SK-N-SH treated with all-trans-retinoic acid at 6 μM for 48 hours (cell line): ENCODE results near the gene TTC28.

ENCODE experiments used
- ATAC-seq: fragments of 200-7000 bp; cut with Tn5 transposase; 3 replicates; pipeline ENCODE4 v1.9.1; 2020; ENCODE audit warnings: mild to moderate bottlenecking, moderate library complexity
- BACH2 ChIP-seq: fragments of 250-450 bp; sonication (Bioruptor Pico); IDR thresholded peaks from 2 replicates; pipeline ENCODE4 v1.9.0; 2021; ENCODE audit warnings: mild to moderate bottlenecking, borderline replicate concordance
- CSDC2 ChIP-seq: fragments of 250-450 bp; sonication (Bioruptor Pico); IDR thresholded peaks from 2 replicates; pipeline ENCODE4 v1.5.0; 2020; ENCODE audit warnings: mild to moderate bottlenecking, moderate library complexity
- GLIS3 ChIP-seq: fragments of 250-450 bp; sonication (Bioruptor Pico); IDR thresholded peaks from 2 replicates; pipeline ENCODE4 v1.5.0; 2020; ENCODE audit warnings: mild to moderate bottlenecking, moderate library complexity
- ISL1 ChIP-seq: fragments of 250-450 bp; sonication (Bioruptor Pico); IDR thresholded peaks from 2 replicates; pipeline ENCODE4 v2.1.2; 2022; ENCODE audit warnings: mild to moderate bottlenecking, moderate library complexity
- OSR1 ChIP-seq: fragments of 250-450 bp; sonication (Bioruptor Pico); IDR thresholded peaks from 2 replicates; pipeline ENCODE4 v1.8.0; 2022; ENCODE audit warnings: moderate library complexity, mild to moderate bottlenecking, inconsistent platforms
- PPARA ChIP-seq: fragments of 250-450 bp; sonication (Bioruptor Pico); IDR thresholded peaks from 2 replicates; pipeline ENCODE4 v1.5.0; 2020; ENCODE audit warnings: mild to moderate bottlenecking, borderline replicate concordance
- RARB ChIP-seq: fragments of 250-450 bp; sonication (Bioruptor Pico); IDR thresholded peaks from 2 replicates; pipeline ENCODE4 v1.8.0; 2021; ENCODE audit warnings: mild to moderate bottlenecking, moderate library complexity
- SNAI2 ChIP-seq: fragments of 250-450 bp; sonication (Bioruptor Pico); IDR thresholded peaks from 2 replicates; pipeline ENCODE4 v1.5.0; 2020; ENCODE audit warnings: mild to moderate bottlenecking, moderate library complexity
- ZC3H10 ChIP-seq: fragments of 250-450 bp; sonication (Bioruptor Pico); IDR thresholded peaks from 2 replicates; pipeline ENCODE4 v1.5.1; 2021; ENCODE audit warnings: mild to moderate bottlenecking, moderate library complexity
- ZFP3 ChIP-seq: fragments of 250-450 bp; sonication (Bioruptor Pico); IDR thresholded peaks from 2 replicates; pipeline ENCODE4 v1.5.0; 2020; ENCODE audit warnings: mild to moderate bottlenecking, moderate library complexity
- ZFP30 ChIP-seq: fragments of 450-650 bp; formaldehyde crosslinking; IDR thresholded peaks from 2 replicates; pipeline ENCODE4 v1.5.0; 2022; ENCODE audit warnings: mild to moderate bottlenecking, moderate library complexity
- ZNF565 ChIP-seq: fragments of 450-650 bp; formaldehyde crosslinking; conservative IDR thresholded peaks from 2 replicates; pipeline ENCODE4 v1.5.0; 2020; ENCODE audit warnings: low read depth, mild to moderate bottlenecking, moderate library complexity
- ZNF8 ChIP-seq: fragments of 450-650 bp; formaldehyde crosslinking; IDR thresholded peaks from 2 replicates; pipeline ENCODE4 v1.5.0; 2020; ENCODE audit warnings: mild to moderate bottlenecking, moderate library complexity
- TF ChIP-seq, protein P1 (sequence below): fragments of 250-450 bp; sonication (Bioruptor Pico); IDR thresholded peaks from 2 replicates; pipeline ENCODE4 v1.5.0; 2020; ENCODE audit warnings: mild to moderate bottlenecking, moderate library complexity
- TF ChIP-seq, protein P2 (sequence below): fragments of 250-450 bp; sonication (Bioruptor Pico); IDR thresholded peaks from 2 replicates; pipeline ENCODE4 v1.5.1; 2020; ENCODE audit warnings: low read depth, mild to moderate bottlenecking, moderate library complexity
- TF ChIP-seq, protein P3 (sequence below): fragments of 250-450 bp; sonication (Bioruptor Pico); IDR thresholded peaks from 2 replicates; pipeline ENCODE4 v1.8.0; 2020; ENCODE audit warnings: mild to moderate bottlenecking, moderate library complexity, borderline replicate concordance

The TTC28 gene

DNA sequence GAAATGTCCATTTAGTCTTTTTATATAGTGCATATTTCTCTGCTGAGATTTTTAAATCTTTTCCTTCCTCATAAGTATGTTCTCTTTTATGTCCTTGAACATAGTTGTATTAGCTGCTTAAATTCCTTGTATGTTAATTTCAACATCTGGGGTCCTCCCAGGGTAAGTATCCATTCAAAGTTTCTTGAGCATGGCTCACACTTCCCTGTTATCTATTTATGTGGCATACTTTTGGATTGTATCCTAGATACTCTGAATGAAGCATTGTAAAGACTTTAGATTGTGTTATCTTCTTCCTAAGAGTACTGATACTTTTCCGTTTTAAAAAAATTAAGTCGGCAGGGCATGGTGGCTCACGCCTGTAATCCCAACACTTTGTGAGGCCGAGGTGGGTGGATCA is 732.2 kb downstream of the TTC28 start:
- ATAC-seq: no peak
- TF ChIP-seq, protein P1, sequence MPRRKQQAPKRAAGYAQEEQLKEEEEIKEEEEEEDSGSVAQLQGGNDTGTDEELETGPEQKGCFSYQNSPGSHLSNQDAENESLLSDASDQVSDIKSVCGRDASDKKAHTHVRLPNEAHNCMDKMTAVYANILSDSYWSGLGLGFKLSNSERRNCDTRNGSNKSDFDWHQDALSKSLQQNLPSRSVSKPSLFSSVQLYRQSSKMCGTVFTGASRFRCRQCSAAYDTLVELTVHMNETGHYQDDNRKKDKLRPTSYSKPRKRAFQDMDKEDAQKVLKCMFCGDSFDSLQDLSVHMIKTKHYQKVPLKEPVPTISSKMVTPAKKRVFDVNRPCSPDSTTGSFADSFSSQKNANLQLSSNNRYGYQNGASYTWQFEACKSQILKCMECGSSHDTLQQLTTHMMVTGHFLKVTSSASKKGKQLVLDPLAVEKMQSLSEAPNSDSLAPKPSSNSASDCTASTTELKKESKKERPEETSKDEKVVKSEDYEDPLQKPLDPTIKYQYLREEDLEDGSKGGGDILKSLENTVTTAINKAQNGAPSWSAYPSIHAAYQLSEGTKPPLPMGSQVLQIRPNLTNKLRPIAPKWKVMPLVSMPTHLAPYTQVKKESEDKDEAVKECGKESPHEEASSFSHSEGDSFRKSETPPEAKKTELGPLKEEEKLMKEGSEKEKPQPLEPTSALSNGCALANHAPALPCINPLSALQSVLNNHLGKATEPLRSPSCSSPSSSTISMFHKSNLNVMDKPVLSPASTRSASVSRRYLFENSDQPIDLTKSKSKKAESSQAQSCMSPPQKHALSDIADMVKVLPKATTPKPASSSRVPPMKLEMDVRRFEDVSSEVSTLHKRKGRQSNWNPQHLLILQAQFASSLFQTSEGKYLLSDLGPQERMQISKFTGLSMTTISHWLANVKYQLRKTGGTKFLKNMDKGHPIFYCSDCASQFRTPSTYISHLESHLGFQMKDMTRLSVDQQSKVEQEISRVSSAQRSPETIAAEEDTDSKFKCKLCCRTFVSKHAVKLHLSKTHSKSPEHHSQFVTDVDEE (CRISPR knock-in tag): no peak
- TF ChIP-seq ZC3H10 (CRISPR knock-in tag): no peak
- TF ChIP-seq, protein P2, sequence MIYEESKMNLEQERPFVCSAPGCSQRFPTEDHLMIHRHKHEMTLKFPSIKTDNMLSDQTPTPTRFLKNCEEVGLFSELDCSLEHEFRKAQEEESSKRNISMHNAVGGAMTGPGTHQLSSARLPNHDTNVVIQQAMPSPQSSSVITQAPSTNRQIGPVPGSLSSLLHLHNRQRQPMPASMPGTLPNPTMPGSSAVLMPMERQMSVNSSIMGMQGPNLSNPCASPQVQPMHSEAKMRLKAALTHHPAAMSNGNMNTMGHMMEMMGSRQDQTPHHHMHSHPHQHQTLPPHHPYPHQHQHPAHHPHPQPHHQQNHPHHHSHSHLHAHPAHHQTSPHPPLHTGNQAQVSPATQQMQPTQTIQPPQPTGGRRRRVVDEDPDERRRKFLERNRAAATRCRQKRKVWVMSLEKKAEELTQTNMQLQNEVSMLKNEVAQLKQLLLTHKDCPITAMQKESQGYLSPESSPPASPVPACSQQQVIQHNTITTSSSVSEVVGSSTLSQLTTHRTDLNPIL: no peak
- TF ChIP-seq, protein P3, sequence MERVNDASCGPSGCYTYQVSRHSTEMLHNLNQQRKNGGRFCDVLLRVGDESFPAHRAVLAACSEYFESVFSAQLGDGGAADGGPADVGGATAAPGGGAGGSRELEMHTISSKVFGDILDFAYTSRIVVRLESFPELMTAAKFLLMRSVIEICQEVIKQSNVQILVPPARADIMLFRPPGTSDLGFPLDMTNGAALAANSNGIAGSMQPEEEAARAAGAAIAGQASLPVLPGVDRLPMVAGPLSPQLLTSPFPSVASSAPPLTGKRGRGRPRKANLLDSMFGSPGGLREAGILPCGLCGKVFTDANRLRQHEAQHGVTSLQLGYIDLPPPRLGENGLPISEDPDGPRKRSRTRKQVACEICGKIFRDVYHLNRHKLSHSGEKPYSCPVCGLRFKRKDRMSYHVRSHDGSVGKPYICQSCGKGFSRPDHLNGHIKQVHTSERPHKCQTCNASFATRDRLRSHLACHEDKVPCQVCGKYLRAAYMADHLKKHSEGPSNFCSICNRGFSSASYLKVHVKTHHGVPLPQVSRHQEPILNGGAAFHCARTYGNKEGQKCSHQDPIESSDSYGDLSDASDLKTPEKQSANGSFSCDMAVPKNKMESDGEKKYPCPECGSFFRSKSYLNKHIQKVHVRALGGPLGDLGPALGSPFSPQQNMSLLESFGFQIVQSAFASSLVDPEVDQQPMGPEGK: no peak

DNA sequence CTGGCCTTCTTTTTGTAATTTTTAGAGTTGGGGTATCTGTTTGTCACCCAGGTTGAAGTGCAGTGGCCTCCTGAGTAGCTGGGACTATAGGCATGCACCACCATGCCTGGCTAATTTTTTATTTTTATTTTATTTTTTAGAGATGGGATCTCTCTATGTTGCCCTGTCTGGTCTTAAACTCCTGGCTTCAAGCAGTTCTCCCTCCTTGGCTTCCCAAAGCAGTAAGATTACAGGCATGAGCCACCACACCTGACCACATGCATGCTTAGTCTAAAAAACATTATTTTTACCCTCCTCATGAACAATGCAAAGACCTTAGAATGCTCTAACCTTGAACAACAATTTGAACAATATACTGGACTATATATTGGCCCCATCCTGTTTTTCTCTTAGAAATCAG is 738.5 kb downstream of the TTC28 start:
- ATAC-seq: no peak
- TF ChIP-seq ZNF8 (CRISPR knock-in tag) (no peak), ZFP30 (CRISPR knock-in tag) (no peak), OSR1 (CRISPR knock-in tag) (no peak)
- TF ChIP-seq, protein P2: no peak

DNA sequence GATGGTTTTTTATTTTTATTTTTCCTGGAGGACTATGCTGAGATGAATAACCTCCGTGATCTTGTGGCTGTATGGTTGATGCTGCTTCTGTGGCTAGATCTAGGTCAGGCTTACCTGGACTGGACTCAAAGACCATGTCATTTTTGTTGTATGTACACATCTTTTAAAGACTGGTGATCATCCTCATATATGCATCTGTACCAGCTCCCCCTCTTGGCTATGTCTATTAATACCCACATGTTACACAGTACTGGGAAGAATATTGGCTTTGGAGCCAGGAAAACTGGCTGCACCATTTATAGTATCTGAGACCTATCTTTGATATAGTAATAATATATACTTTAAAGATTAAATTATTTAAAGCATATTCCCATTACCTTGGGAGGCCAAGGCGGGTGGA is 742.2 kb downstream of the TTC28 start:
- TF ChIP-seq, protein P2: no peak
- no peak for TF ChIP-seq OSR1 (CRISPR knock-in tag)
- TF ChIP-seq ISL1 (CRISPR knock-in tag): no peak
- no peak for TF ChIP-seq ZFP30 (CRISPR knock-in tag)
- no peak for TF ChIP-seq ZFP3 (CRISPR knock-in tag)
- TF ChIP-seq SNAI2 (CRISPR knock-in tag): no peak
- no peak for TF ChIP-seq PPARA (CRISPR knock-in tag)
- TF ChIP-seq GLIS3 (CRISPR knock-in tag): no peak
- no peak for TF ChIP-seq ZNF8 (CRISPR knock-in tag)
- TF ChIP-seq, protein P1 (CRISPR knock-in tag): no peak
- TF ChIP-seq BACH2 (CRISPR knock-in tag): no peak
- TF ChIP-seq CSDC2 (CRISPR knock-in tag): no peak
- TF ChIP-seq RARB (CRISPR knock-in tag): no peak
- TF ChIP-seq ZNF565 (CRISPR knock-in tag): no peak
- TF ChIP-seq ZC3H10 (CRISPR knock-in tag): no peak
- ATAC-seq: peak; percentile 70

DNA sequence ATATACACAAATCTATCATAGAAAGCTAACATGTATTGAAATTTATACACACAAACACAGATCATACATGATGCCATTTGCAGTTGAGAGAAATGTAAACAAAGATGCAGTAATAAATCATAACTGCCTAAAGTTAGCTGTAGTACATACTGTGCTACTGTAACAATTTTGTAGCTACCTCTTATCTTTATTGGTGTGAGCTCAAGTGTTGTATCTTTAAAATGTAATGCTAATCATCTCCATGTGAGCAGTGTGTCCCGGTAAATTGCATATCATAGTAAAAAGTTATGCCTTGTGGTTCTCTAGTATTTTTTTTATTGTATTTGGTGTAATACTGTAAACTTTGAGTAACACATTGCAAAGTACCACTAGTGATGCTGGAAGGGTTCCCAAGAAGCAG is 743.7 kb downstream of the TTC28 start:
- ATAC-seq: no peak
- TF ChIP-seq, protein P3: no peak
